Skeletal muscle tissue (tissue), 4 donors: ENCODE data around the gene SCUBE3. TPM values are rescaled to one million over a fixed set of nuclear protein-coding genes. Genes with fewer than 3 reads are reported as not detected.

Experiments used
- H3K27ac ChIP-seq: one replicate; pipeline ENCODE4 v1.7.0; 2013; ENCODE audit warnings: mild to moderate bottlenecking, low read depth, low read length, inconsistent platforms
- H3K27me3 ChIP-seq, 3 donors: one replicate each; pipeline ENCODE4 v1.7.0; 2013; ENCODE audit warnings: low read length in 3 of 3; ENCODE audit not compliant: control insufficient read depth in 3 of 3, insufficient read depth in 3 of 3
- H3K36me3 ChIP-seq, 3 donors: one replicate each; pipeline ENCODE4 v1.7.0; 2013; ENCODE audit warnings: low read length in 3 of 3; ENCODE audit not compliant: control insufficient read depth in 3 of 3, insufficient read depth in 3 of 3
- H3K4me1 ChIP-seq, 3 donors: one replicate each; pipeline ENCODE4 v1.7.0; 2013; ENCODE audit warnings: low read length in 3 of 3, mild to moderate bottlenecking in 3 of 3; ENCODE audit not compliant: control insufficient read depth in 3 of 3, insufficient read depth in 3 of 3
- H3K4me3 ChIP-seq, 3 donors: one replicate each; pipeline ENCODE4 v1.7.0; 2013; ENCODE audit warnings: low read length in 3 of 3
- H3K9ac ChIP-seq, 3 donors: one replicate each; pipeline ENCODE4 v1.7.0; 2013; ENCODE audit warnings: low read length in 3 of 3, mild to moderate bottlenecking in 3 of 3, moderate library complexity in 2 of 3, low read depth in 1 of 3
- H3K9me3 ChIP-seq, 3 donors: one replicate each; pipeline ENCODE4 v1.7.0; 2013; ENCODE audit warnings: low read length in 3 of 3; ENCODE audit not compliant: control insufficient read depth in 3 of 3
- total RNA-seq: library from RNA; depleted of rRNA; stranded (reverse); fragments of >200 nt; gene quantifications from one replicate; pipeline ENCODE4 v1.2.3, GENCODE V29; 2014
- donor health status: Osteomylitis.

SCUBE3 gene
- total RNA-seq, 1 donor from 2014 or later = 0.52 TPM

- Histone ChIP-seq H3K36me3 (peaks cover 57 to 61% (median 59%) of the 10 kb centered on the region in 3 donors), H3K27ac (no peak overlapping the region), H3K27me3 (no peaks in the 10 kb centered on the region)
These were observed 80.7 kb downstream of the SCUBE3 start for GRCh38 chr6:35294308-35294945.

GRCh38 chr6:35295036-35295435, 81.3 kb downstream of the SCUBE3 start:
- peaks cover 22 to 30% (median 24%) of the 10 kb centered on the region in 3 donors for H3K4me1 ChIP-seq
- H3K27ac ChIP-seq = no peak overlapping the region
- H3K27me3 ChIP-seq = no peaks in the 10 kb centered on the region
- peaks cover 51 to 55% (median 53%) of the 10 kb centered on the region in 3 donors for H3K36me3 ChIP-seq
- H3K9me3 ChIP-seq = no peaks in the 10 kb centered on the region
- no peak overlapping the region for H3K4me3 ChIP-seq
- peak overlapping the region in 1 of 3 donors; percentile 33 for H3K9ac ChIP-seq

More at GRCh38 chr6:35294308-35294945, 80.7 kb downstream of the SCUBE3 start:
- Histone ChIP-seq H3K4me3 (no peak overlapping the region), H3K4me1 (peaks cover 22 to 30% (median 24%) of the 10 kb centered on the region in 3 donors), H3K9ac (no peak overlapping the region), H3K9me3 (no peaks in the 10 kb centered on the region)

GRCh38 chr6:35295521-35296315, 82.0 kb downstream of the SCUBE3 start:
- Histone ChIP-seq H3K4me1 (peaks cover 24 to 30% (median 24%) of the 10 kb centered on the region in 3 donors), H3K27ac (no peak overlapping the region), H3K9me3 (no peaks in the 10 kb centered on the region), H3K9ac (peak overlapping the region in 2 of 3 donors; percentile 5 to 40), H3K27me3 (no peaks in the 10 kb centered on the region), H3K36me3 (peaks cover 44 to 48% (median 46%) of the 10 kb centered on the region in 3 donors), H3K4me3 (no peak overlapping the region)

- Histone ChIP-seq H3K4me1 (peaks cover 24 to 30% (median 24%) of the 10 kb centered on the region in 3 donors), H3K9ac (peak overlapping the region in 2 of 3 donors; percentile 34 to 65), H3K9me3 (no peaks in the 10 kb centered on the region), H3K4me3 (peak overlapping the region in 2 of 3 donors; percentile 23 to 35), H3K27ac (no peak overlapping the region), H3K36me3 (peaks cover 31 to 35% (median 33%) of the 10 kb centered on the region in 3 donors), H3K27me3 (no peaks in the 10 kb centered on the region)
These were observed 83.3 kb downstream of the SCUBE3 start for GRCh38 chr6:35296931-35297600.

- Histone ChIP-seq H3K4me3 (peak within 1 kb of the TSS; percentile 35 to 57 (median 48)), H3K4me1 (peaks cover 24 to 34% (median 26%) of the 10 kb centered on the region in 3 donors), H3K9ac (peak within 1 kb of the TSS; percentile 34 to 65 (median 52)), H3K9me3 (no peaks in the 10 kb centered on the region), H3K27ac (no peak within 1 kb of the TSS), H3K36me3 (peaks cover 23 to 27% (median 26%) of the 10 kb centered on the region in 3 donors), H3K27me3 (no peaks in the 10 kb centered on the region)
These were observed 84.1 kb downstream of the SCUBE3 start, which contains the start of gene DEF6 for GRCh38 chr6:35297601-35298481. DEF6 (plus strand) TSS chr6:35297818; CDS start chr6:35297857, 39 bp downstream.

- no peak overlapping the region for H3K27ac ChIP-seq
- H3K4me1 ChIP-seq = peaks cover 27 to 40% (median 32%) of the 10 kb centered on the region in 3 donors
These were observed 84.9 kb downstream of the SCUBE3 start for GRCh38 chr6:35298625-35299140.

GRCh38 chr6:35299674-35300073, 85.9 kb downstream of the SCUBE3 start:
- Histone ChIP-seq H3K9ac (no peak overlapping the region), H3K36me3 (peaks cover 9 to 16% (median 14%) of the 10 kb centered on the region in 3 donors), H3K27me3 (no peaks in the 10 kb centered on the region), H3K4me1 (peaks cover 27 to 40% (median 32%) of the 10 kb centered on the region in 3 donors), H3K4me3 (no peak overlapping the region), H3K27ac (no peak overlapping the region), H3K9me3 (no peaks in the 10 kb centered on the region)

More at GRCh38 chr6:35298625-35299140, 84.9 kb downstream of the SCUBE3 start:
- Histone ChIP-seq H3K9ac (no peak overlapping the region), H3K36me3 (peaks cover 17 to 22% (median 19%) of the 10 kb centered on the region in 3 donors), H3K4me3 (no peak overlapping the region), H3K9me3 (no peaks in the 10 kb centered on the region), H3K27me3 (no peaks in the 10 kb centered on the region)

- no peak overlapping the region for H3K9ac ChIP-seq
- H3K27ac ChIP-seq = no peak overlapping the region
- H3K27me3 ChIP-seq = no peaks in the 10 kb centered on the region
- no peaks in the 10 kb centered on the region for H3K9me3 ChIP-seq
- peaks cover 0 to 5% (median 4%) of the 10 kb centered on the region in 3 donors for H3K36me3 ChIP-seq
- H3K4me3 ChIP-seq = no peak overlapping the region
- peaks cover 26 to 32% (median 27%) of the 10 kb centered on the region in 3 donors for H3K4me1 ChIP-seq
These were observed 87.1 kb downstream of the SCUBE3 start for GRCh38 chr6:35300848-35301247.
